ENCODE measurements around the gene ATP10A. TPM values are rescaled to one million over a fixed set of nuclear protein-coding genes. Genes with fewer than 3 reads are reported as not detected.

ATP10A gene
- total and polyA plus RNA-seq, 2 of the 8 experiments (the other 6 are each of a cell fraction or from before 2014, with no cell fraction given), result 2.0 to 2.8 TPM

DNA sequence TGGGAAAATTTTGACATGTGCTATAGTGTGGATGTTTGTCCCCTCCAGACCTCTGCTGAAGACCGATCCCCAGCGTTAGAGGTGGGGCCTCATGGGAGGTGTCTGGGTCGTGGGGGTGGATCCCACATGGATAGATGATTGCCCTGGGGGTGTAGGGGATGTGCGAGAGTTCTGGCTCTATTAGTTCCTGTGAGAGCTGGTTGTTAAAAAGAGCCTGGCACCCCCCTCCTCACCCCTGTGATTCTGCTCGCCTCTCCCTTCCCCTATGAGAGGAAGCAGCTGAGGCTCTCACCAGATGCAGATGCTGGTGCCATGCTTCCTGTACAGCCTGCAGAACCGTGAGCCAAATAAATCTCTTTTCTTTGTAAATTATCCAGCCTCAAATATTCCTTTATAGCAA, 67.4 kb downstream of the ATP10A start (continued):
- TF ChIP-seq HDAC2 (IDR thresholded peaks at IDR 0.05; ENCODE audit: borderline replicate concordance in 1 of 2, low read depth in 2 of 2, low read length in 2 of 2) (no peak), CHD2 (IDR thresholded peaks at IDR 0.05; ENCODE audit: low read length) (no peak), CHD1 (IDR thresholded peaks at IDR 0.05; ENCODE audit: low read depth, low read length) (no peak), NRF1 (IDR thresholded peaks at IDR 0.05; ENCODE audit: low read depth, low read length) (no peak), JUN (IDR thresholded peaks at IDR 0.05; ENCODE audit: low read depth, low read length) (no peak), SRF (IDR thresholded peaks at IDR 0.05; ENCODE audit: low read depth, low read length) (no peak)
- TF ChIP-seq, protein P1, sequence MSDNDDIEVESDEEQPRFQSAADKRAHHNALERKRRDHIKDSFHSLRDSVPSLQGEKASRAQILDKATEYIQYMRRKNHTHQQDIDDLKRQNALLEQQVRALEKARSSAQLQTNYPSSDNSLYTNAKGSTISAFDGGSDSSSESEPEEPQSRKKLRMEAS (IDR thresholded peaks at IDR 0.05), result no peak

All from H1 (cell line).